ENCODE data around the gene DIDO1.

Gene DIDO1

GRCh38 chr20:62889871-62890270 lies 36.4 kb downstream of the DIDO1 start:
- Histone ChIP-seq H4K8ac (ENCODE audit: low read depth, low read length) (no peak overlapping the region), H2BK5ac (ENCODE audit: low read depth, low read length, poor library complexity) (no peak overlapping the region), H3K23ac (ENCODE audit: low read length) (no peak overlapping the region), H3K27ac (ENCODE audit: low read depth, low read length) (no peak overlapping the region), H3K4me1 (ENCODE audit: control insufficient read depth in 1 of 2, insufficient read depth in 2 of 2, low read length in 2 of 2) (no peaks in the 10 kb centered on the region), H3K36me3 (ENCODE audit: control insufficient read depth in 1 of 2, insufficient read depth in 2 of 2, low read length in 2 of 2) (peaks cover 72 to 90% of the 10 kb centered on the region in 2 experiments), H2AFZ (ENCODE audit: insufficient read depth, low read length, poor library complexity) (no peak overlapping the region), H3K14ac (ENCODE audit: low read length) (no peak overlapping the region), H3K9ac (ENCODE audit: low read length) (no peak overlapping the region), H3K27me3 (ENCODE audit: insufficient read depth, low read length) (no peaks in the 10 kb centered on the region), H3K79me1 (ENCODE audit: low read length) (no peaks in the 10 kb centered on the region), H3K79me2 (ENCODE audit: control insufficient read depth, insufficient read depth, low read length, poor library complexity) (no peaks in the 10 kb centered on the region), H3K18ac (ENCODE audit: low read length) (no peak overlapping the region), H4K91ac (ENCODE audit: low read depth, low read length) (no peak overlapping the region), H3K4me3 (ENCODE audit: low read depth, low read length) (no peak overlapping the region), H4K12ac (ENCODE audit: low read depth, low read length) (no peak overlapping the region), H3K9me3 (ENCODE audit: insufficient read depth, low read depth, low read length) (no peaks in the 10 kb centered on the region), H3K4ac (ENCODE audit: low read depth, low read length) (no peak overlapping the region), H2BK120ac (ENCODE audit: insufficient read depth, low read length, poor library complexity) (no peak overlapping the region), H2BK12ac (ENCODE audit: low read length) (no peak overlapping the region), H2AK5ac (ENCODE audit: low read length) (no peak overlapping the region), H3K4me2 (ENCODE audit: low read length) (no peak overlapping the region)
- no peak for DNase-seq
- WGBS (ENCODE audit: extremely low coverage, insufficient coverage, insufficient read length), result no CpG with 5 or more reads among the region's 9 CpGs

- no peak overlapping the region for H2BK120ac ChIP-seq (ENCODE audit: insufficient read depth, low read length, poor library complexity)
- H3K14ac ChIP-seq (ENCODE audit: low read length), result no peak overlapping the region
- H4K12ac ChIP-seq (ENCODE audit: low read depth, low read length), result no peak overlapping the region
- no CpG with 5 or more reads among the region's 8 CpGs for WGBS (ENCODE audit: extremely low coverage, insufficient coverage, insufficient read length)
- no peak overlapping the region for H2BK5ac ChIP-seq (ENCODE audit: low read depth, low read length, poor library complexity)
- H2AK5ac ChIP-seq (ENCODE audit: low read length), result no peak overlapping the region
- no peaks in the 10 kb centered on the region for H3K4me1 ChIP-seq (ENCODE audit: control insufficient read depth in 1 of 2, insufficient read depth in 2 of 2, low read length in 2 of 2)
- H4K91ac ChIP-seq (ENCODE audit: low read depth, low read length), result no peak overlapping the region
- H4K8ac ChIP-seq (ENCODE audit: low read depth, low read length), result no peak overlapping the region
- H3K18ac ChIP-seq (ENCODE audit: low read length), result no peak overlapping the region
- no peak overlapping the region for H3K4me3 ChIP-seq (ENCODE audit: low read depth, low read length)
- no peaks in the 10 kb centered on the region for H3K9me3 ChIP-seq (ENCODE audit: insufficient read depth, low read depth, low read length)
- H3K4ac ChIP-seq (ENCODE audit: low read depth, low read length), result no peak overlapping the region
- no peak overlapping the region for H3K9ac ChIP-seq (ENCODE audit: low read length)
- H3K23ac ChIP-seq (ENCODE audit: low read length), result no peak overlapping the region
- no peak overlapping the region for H3K4me2 ChIP-seq (ENCODE audit: low read length)
- H2BK12ac ChIP-seq (ENCODE audit: low read length), result no peak overlapping the region
- no peaks in the 10 kb centered on the region for H3K79me2 ChIP-seq (ENCODE audit: control insufficient read depth, insufficient read depth, low read length, poor library complexity)
- no peak for DNase-seq
- H2AFZ ChIP-seq (ENCODE audit: insufficient read depth, low read length, poor library complexity), result no peak overlapping the region
- peaks cover 69 to 85% of the 10 kb centered on the region in 2 experiments for H3K36me3 ChIP-seq (ENCODE audit: control insufficient read depth in 1 of 2, insufficient read depth in 2 of 2, low read length in 2 of 2)
- H3K27ac ChIP-seq (ENCODE audit: low read depth, low read length), result no peak overlapping the region
- no peaks in the 10 kb centered on the region for H3K27me3 ChIP-seq (ENCODE audit: insufficient read depth, low read length)
- no peaks in the 10 kb centered on the region for H3K79me1 ChIP-seq (ENCODE audit: low read length)
Observed at GRCh38 chr20:62889411-62889810, 36.9 kb downstream of the DIDO1 start.

- H3K79me2 ChIP-seq (ENCODE audit: control insufficient read depth, insufficient read depth, low read length, poor library complexity), result no peaks in the 10 kb centered on the region
- no peaks in the 10 kb centered on the region for H3K9me3 ChIP-seq (ENCODE audit: insufficient read depth, low read depth, low read length)
- no peak overlapping the region for H2BK5ac ChIP-seq (ENCODE audit: low read depth, low read length, poor library complexity)
- no peak for DNase-seq
- H4K91ac ChIP-seq (ENCODE audit: low read depth, low read length), result no peak overlapping the region
- H4K8ac ChIP-seq (ENCODE audit: low read depth, low read length), result no peak overlapping the region
- peaks cover 64 to 80% of the 10 kb centered on the region in 2 experiments for H3K36me3 ChIP-seq (ENCODE audit: control insufficient read depth in 1 of 2, insufficient read depth in 2 of 2, low read length in 2 of 2)
- no peak overlapping the region for H3K18ac ChIP-seq (ENCODE audit: low read length)
- no peak overlapping the region for H3K4ac ChIP-seq (ENCODE audit: low read depth, low read length)
- no peaks in the 10 kb centered on the region for H3K4me1 ChIP-seq (ENCODE audit: control insufficient read depth in 1 of 2, insufficient read depth in 2 of 2, low read length in 2 of 2)
- H3K4me3 ChIP-seq (ENCODE audit: low read depth, low read length), result no peak overlapping the region
- WGBS (ENCODE audit: extremely low coverage, insufficient coverage, insufficient read length), result no CpG with 5 or more reads among the region's 17 CpGs
- no peak overlapping the region for H3K27ac ChIP-seq (ENCODE audit: low read depth, low read length)
- H2AFZ ChIP-seq (ENCODE audit: insufficient read depth, low read length, poor library complexity), result no peak overlapping the region
- H2BK120ac ChIP-seq (ENCODE audit: insufficient read depth, low read length, poor library complexity), result no peak overlapping the region
- H3K79me1 ChIP-seq (ENCODE audit: low read length), result no peaks in the 10 kb centered on the region
- H3K4me2 ChIP-seq (ENCODE audit: low read length), result no peak overlapping the region
- no peak overlapping the region for H4K12ac ChIP-seq (ENCODE audit: low read depth, low read length)
- no peak overlapping the region for H3K9ac ChIP-seq (ENCODE audit: low read length)
- no peak overlapping the region for H3K23ac ChIP-seq (ENCODE audit: low read length)
- H2BK12ac ChIP-seq (ENCODE audit: low read length), result no peak overlapping the region
- H3K27me3 ChIP-seq (ENCODE audit: insufficient read depth, low read length), result no peaks in the 10 kb centered on the region
- no peak overlapping the region for H2AK5ac ChIP-seq (ENCODE audit: low read length)
- no peak overlapping the region for H3K14ac ChIP-seq (ENCODE audit: low read length)
Observed at GRCh38 chr20:62888910-62889309, 37.4 kb downstream of the DIDO1 start.

- Histone ChIP-seq H3K79me1 (ENCODE audit: low read length) (no peaks in the 10 kb centered on the region), H3K9ac (ENCODE audit: low read length) (no peak overlapping the region), H3K23ac (ENCODE audit: low read length) (no peak overlapping the region), H4K12ac (ENCODE audit: low read depth, low read length) (no peak overlapping the region), H3K4me2 (ENCODE audit: low read length) (no peak overlapping the region), H4K91ac (ENCODE audit: low read depth, low read length) (no peak overlapping the region), H3K36me3 (ENCODE audit: control insufficient read depth in 1 of 2, insufficient read depth in 2 of 2, low read length in 2 of 2) (peaks cover 59 to 75% of the 10 kb centered on the region in 2 experiments), H3K9me3 (ENCODE audit: insufficient read depth, low read depth, low read length) (no peaks in the 10 kb centered on the region), H2BK5ac (ENCODE audit: low read depth, low read length, poor library complexity) (no peak overlapping the region), H3K4me1 (ENCODE audit: control insufficient read depth in 1 of 2, insufficient read depth in 2 of 2, low read length in 2 of 2) (no peaks in the 10 kb centered on the region), H3K14ac (ENCODE audit: low read length) (no peak overlapping the region), H3K18ac (ENCODE audit: low read length) (no peak overlapping the region), H3K27me3 (ENCODE audit: insufficient read depth, low read length) (no peaks in the 10 kb centered on the region), H3K4ac (ENCODE audit: low read depth, low read length) (no peak overlapping the region), H3K27ac (ENCODE audit: low read depth, low read length) (no peak overlapping the region), H2AFZ (ENCODE audit: insufficient read depth, low read length, poor library complexity) (no peak overlapping the region), H2AK5ac (ENCODE audit: low read length) (no peak overlapping the region), H2BK12ac (ENCODE audit: low read length) (no peak overlapping the region), H2BK120ac (ENCODE audit: insufficient read depth, low read length, poor library complexity) (no peak overlapping the region), H4K8ac (ENCODE audit: low read depth, low read length) (no peak overlapping the region), H3K4me3 (ENCODE audit: low read depth, low read length) (no peak overlapping the region), H3K79me2 (ENCODE audit: control insufficient read depth, insufficient read depth, low read length, poor library complexity) (no peaks in the 10 kb centered on the region)
- WGBS (ENCODE audit: extremely low coverage, insufficient coverage, insufficient read length), result no CpG with 5 or more reads among the region's 16 CpGs
- DNase-seq, result no peak
Observed at GRCh38 chr20:62888406-62888805, 37.9 kb downstream of the DIDO1 start.
